HK-2 (cell line): ENCODE data around the gene SERPING1.
"Not testable (repeated sequence)": the region's sequence is repeated elsewhere in the genome, so short reads cannot be mapped to it uniquely, and the experiment has no call there.

ENCODE experiments used
- DNase-seq: peaks from one replicate; pipeline ENCODE4 v3.0.0-alpha.2; 2018; ENCODE audit not compliant: unreplicated experiment

SERPING1 gene

DNA sequence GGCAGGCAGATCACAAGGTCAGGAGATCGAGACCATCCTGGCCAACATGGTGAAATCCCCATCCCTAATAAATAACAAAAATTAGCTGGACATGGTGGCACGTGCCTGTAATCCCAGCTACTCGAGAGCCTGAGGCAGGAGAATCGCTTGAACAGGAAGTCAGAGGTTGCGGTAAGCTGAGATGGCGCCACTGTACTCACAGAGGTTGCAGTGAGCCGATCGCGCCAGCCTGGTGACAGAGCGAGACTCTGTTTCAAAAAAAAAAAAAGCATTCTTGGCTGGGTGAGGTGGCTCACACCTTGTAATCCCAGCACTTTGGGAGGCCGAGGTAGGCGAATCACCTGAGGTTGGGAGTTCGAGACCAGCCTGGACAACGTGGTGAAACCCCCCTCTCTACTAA lies 54.7 kb downstream of the SERPING1 start:
- not testable (repeated sequence) for DNase-seq

GRCh38 chr11:57652662-57653061 lies 55.2 kb downstream of the SERPING1 start:
- no peak for DNase-seq

DNA sequence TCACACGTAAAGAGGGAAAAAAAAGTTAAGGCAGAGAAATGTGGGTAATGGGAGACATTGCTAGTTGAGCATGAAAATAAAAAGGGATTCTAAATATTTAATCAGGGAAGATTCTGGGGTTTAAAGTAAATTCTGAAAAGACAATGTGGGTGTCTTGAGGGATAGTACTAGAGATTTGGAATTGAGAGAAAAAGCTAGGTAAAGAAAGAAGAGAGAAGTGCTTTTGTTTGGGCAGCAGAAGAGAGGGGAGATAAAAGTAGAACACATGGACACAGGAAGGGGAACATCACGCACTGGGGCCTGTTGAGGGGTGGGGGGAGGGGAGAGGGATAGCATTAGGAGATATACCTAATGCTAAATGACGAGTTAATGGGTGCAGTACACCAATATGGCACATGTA lies 55.7 kb downstream of the SERPING1 start:
- DNase-seq: no peak

DNA sequence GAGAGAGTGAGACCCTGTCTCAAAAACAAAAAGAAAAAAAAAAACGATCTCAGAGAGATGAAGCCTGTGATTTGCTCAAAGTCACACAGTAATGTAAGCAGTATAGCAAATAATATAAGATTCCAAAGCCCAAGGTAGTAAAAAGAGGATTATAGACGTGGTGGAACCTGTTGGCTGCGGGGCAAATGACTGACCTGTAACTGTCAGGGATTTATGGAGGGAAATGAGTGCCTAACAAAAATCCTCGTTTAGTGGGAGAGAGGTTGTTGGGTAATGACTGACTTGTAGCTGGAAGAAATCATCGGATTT lies 59.4 kb downstream of the SERPING1 start:
- DNase-seq: no peak

DNA sequence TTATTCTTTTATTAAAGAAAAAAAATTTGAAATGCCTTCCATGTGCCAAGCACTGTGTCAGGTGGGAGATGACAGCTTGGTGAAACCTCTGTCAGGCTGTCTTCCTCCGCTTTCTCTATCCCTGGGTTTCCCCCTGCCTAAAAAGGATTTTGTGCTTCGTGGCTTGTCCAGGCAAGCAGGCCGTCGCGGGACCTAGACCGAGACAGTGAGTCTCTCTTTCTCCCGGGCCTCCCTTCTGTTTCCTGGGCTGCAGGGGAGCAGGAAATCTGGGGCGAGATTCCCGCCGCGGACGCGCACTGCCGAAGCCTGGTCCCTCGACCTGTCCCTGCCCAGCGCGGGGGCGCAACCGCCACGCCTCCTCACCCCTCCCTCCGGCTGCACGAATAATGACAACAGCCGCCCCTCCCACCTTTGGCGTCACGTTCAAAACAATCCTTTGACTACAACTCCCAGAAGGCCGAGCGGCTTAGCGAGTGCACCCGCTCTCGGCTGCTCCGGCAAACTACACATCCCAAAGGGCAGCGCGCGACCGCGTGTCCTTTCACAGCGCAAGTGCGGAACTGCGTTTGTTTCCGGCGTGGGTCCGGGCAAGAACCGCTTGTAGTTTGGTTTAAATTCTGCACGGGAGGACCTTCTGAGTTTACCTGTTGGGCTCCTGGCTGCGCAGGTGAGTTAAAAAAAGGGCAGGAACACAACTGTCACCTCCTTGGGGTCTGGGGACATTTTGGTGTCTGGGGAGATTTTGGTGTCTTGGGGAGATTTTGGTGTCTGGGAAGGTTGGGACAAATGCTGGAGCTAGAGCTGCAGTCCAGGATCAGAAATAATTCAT lies 59.9 kb downstream of the SERPING1 start, which contains the start of gene CLP1:
Gene CLP1, plus strand, starts transcription at position 569 of the 829 bp plus-strand sequence. CDS start 1,715 bp downstream, outside the sequence.
- peak; percentile 95 for DNase-seq

- DNase-seq: no peak
These were observed 60.5 kb downstream of the SERPING1 start for GRCh38 chr11:57658023-57658361.

DNA sequence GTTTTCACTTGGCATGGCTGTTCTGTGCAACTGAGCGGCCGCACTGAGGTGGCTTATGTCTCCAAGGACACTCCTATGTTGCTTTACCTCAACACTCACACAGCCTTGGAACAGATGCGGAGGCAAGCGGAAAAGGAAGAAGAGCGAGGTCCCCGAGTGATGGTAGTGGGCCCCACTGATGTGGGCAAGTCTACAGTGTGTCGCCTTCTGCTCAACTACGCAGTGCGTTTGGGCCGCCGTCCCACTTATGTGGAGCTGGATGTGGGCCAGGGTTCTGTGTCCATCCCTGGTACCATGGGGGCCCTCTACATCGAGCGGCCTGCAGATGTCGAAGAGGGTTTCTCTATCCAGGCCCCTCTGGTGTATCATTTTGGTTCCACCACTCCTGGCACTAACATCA lies 62.2 kb downstream of the SERPING1 start:
- DNase-seq: no peak

DNA sequence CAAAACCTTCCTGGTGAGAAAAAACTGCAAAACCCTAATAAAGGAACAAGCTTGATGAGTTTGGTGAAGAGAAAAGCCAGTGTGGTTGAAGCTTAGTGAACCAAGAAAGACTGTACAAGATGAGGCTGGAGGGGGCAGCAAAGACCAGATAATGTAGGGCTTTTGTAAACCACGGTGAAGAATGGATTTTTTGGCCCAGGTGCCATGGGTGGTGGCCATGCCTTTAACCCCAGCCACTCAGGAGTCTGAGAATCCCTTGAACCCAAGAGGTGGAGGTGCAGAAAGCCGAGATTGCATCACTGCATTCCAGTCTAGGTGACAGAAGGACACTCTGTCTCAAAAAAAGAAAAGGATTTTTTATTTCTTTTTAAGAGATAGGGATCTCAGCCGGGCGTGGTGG lies 65.4 kb downstream of the SERPING1 start:
- DNase-seq: no peak

DNA sequence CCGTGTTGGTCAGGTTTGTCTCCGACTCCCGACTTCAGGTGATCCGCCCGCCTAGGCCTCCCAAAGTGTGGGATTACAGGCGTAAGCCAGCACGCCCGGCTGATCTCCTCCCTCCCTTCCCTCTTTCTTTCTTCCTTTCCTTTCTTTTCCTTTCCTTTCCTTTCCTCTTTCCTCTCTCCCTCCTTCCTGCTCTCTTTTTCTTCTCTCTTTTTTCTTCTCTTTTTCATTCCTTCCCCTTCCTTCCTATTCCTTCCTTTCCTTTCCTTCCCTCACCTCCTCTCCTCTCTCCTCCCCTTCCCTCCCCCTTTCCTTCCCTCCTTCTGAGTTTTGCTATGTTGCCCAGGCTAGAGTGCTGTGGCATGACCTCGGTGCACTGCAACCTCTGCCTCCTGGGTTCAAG lies 66.5 kb downstream of the SERPING1 start:
- no peak for DNase-seq
